GM18511 (cell line): ENCODE results near the gene LYPLA2.
A peak's percentile ranks its signal among the peaks of the same experiment; 100 is the strongest.
"Not testable (repeated sequence)": the region's sequence is repeated elsewhere in the genome, so short reads cannot be mapped to it uniquely, and the experiment has no call there.

Source experiments
- ATAC-seq: cut with Tn5 transposase; IDR thresholded peaks from one replicate; pipeline ENCODE4 v1.9.1; 2021; ENCODE audit warnings: mild to moderate bottlenecking, moderate library complexity; ENCODE audit not compliant: unreplicated experiment

The LYPLA2 gene

DNA sequence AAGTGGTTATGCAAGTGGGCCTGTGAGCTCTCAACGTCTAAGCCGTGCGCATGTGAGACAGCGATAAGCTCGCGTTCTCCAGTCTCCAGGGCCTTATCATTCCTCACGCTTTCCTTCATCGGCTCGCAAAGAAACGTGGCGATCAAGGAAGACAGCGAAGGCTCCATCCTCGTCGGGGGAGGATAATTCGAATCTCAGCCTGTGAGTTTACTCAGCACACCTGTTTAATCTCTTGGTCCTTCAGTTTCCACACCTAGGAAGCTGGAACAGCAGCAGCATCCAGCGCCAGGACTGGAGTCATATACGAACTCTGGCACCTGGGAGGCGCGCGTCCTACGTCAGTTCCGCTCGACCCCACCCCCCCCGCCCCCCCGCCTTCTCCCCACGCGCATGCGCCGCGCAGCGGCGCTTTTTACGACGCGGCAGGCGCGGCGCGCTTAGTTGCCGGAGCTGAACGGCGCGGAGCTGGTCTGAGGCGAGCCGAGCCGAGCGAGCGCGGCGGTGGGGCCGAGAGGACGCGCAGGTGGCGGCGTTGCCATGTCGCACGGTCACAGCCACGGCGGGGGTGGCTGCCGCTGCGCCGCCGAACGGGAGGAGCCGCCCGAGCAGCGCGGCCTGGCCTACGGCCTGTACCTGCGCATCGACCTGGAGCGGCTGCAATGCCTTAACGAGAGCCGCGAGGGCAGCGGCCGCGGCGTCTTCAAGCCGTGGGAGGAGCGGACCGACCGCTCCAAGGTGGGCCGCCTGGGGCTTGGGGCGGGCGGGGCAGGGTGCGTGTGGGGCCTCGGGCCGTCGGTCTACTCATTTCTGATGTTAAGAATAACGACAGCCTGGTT, 12.7 kb upstream of the LYPLA2 start, which contains the start of gene PITHD1:
Gene PITHD1 (plus strand): TSS at position 440 of the 836 bp plus-strand sequence. CDS start 98 bp downstream, at position 538.
- peak; percentile 76 for ATAC-seq

DNA sequence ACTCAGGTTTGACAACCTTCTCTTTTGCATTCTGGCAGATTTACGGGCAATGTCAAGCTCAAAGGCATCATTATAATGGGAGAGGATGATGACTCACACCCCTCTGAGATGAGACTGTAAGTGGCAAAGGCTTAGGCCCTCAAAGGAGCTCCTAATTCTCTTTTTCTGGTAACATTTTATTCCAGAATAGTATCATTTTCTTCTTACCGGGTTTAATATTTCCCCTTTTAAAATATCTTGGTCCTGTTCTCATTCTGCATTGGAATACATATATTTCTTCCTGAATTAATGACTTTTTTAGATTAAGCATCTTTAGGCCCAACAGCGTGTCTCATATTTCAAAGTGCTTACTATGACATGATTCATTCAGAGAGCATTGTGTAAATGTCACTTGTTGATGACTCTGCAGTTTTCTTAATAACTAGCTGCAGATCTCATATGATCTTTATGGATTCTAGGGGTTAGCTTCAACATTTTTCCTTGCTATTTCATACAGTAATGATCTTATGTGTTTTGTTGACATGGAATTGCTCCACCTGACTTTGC, 11.0 kb upstream of the LYPLA2 start:
- ATAC-seq: no peak

DNA sequence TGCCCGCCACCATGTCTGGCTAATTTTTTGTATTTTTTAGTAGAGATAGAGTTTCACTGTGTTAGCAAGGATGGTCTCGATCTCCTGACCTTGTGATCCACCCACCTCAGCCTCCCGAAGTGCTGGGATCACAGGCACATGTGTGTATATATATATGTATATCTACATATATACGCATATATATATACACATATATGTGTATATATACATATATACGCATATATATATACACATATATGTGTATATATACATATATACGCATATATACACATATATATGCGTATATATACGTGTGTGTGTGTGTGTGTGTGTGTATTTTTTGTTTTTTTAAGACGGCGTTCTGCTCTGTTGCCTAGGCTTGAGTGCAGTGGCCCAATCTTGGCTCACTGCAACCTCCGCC, 7.8 kb upstream of the LYPLA2 start:
- not testable (repeated sequence) for ATAC-seq

DNA sequence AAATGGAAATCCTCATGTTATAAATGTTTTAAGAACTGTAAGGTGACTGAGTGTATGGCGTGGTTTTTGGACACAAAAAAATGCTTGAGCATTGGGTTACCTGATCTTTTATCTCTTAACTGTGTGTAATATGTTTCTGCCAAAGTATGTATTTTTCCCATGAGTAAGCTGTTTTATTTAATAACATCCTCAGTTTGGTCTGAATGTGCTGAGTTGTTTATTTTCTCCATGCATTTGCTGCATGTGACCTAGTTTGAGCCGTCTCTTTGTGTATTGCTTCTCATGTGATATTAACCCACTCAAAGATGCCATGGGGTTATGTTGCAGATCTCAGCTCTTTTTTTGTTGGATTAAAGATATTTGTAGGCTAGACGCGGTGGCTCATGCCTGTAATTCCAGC, 6.1 kb upstream of the LYPLA2 start:
- no peak for ATAC-seq

DNA sequence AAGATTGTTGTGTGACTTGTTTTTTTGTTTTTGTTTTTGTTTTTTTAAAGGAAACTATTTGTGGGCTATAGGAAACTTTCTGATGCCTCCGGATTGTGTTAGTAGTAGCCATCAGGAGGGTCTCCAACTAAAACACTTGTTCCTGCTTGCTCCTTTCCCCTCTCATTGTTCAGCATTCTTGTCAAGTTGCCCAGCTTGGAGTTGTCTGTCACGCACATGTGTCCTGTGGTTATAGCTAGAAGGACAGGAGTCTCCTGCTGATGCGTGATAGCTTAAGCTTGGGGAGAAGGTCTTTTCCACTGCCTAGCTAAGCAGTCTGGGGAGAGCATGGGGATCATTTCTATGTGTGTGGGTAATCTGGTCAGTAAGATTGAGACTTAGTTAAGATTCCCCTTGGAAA, 3.2 kb upstream of the LYPLA2 start:
- ATAC-seq: no peak

DNA sequence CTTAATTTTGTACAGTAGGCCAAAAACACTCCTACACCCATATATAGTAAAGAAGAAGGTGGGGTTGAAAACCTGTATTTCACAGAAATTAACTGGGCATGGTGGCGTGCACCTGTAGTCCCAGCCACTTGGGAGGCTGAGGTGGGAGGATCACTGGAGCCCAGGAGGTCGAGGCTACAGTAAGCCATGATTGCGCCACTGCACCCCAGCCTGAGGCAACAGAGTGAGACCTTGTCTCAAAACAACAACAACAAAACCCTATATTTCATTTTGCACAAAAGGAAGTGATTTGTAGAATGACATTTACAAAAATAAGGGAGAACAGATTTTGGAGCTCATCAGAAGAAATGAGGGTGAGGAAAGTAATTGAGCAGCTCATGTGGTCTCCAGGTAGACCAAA, 2.2 kb upstream of the LYPLA2 start:
- no peak for ATAC-seq

DNA sequence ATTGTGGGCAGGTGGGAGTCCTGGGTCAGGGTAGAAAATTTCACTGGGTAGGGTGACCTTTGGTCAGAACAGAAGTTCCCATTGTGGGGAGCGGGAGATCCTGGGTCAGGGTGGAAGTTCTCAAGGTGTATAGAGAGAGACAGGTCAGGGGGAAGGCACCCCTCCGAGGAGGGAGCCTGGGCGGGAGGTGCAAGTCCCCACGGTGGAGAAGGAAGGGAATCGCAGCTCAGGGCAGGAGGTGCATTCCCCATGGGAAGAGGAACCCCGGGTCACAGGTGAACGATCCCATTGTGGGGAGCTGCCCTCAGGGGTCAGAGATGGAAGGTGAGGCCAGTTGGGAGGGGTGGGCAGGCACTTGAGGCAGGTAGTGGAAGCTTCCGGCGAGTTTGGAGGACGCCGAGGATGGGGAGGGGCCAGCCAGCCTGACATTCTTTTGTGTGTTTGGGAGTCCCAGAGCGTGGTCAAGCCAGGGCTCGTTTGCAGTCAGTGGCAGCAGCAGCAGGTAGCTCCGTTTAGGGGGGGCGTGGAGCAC, 637 bp downstream of the LYPLA2 start:
- ATAC-seq: no peak

DNA sequence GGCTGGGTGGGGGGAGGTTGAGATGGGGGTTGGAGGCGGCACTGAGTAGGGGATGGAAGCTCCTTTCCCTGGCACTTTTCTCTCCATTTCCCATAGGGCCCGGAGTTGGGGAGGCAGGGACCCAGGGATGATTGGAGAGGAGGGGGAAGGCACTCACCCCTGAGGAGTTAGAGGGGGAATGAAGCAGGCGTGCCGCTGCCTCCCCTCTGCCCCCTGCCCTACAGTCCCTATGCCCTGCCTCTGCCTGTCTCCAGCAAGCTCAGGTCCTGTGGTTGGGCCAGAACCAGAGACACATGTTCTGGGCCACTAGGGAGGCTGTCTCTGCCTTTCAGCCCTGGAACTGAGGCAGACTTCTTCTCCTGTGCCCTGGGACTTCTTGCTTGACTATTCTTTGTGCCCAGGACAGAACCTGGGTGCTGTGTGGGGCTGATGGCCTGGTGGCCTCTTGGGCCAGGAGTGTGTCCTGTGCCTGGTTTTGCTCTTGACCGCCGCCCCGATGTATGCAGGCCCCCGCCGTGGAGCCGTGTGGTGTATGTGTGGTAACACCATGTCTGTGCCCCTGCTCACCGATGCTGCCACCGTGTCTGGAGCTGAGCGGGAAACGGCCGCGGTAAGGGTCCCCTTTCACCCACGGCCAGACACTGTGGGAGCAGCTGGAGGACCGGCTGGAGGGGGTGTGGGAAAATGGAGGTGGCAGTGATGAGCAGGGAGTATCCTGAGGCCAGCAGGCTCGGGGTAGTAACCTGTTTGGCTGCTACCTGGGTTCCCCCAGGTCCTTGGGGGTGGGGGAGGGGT, 1.4 kb downstream of the LYPLA2 start:
- ATAC-seq: no peak

DNA sequence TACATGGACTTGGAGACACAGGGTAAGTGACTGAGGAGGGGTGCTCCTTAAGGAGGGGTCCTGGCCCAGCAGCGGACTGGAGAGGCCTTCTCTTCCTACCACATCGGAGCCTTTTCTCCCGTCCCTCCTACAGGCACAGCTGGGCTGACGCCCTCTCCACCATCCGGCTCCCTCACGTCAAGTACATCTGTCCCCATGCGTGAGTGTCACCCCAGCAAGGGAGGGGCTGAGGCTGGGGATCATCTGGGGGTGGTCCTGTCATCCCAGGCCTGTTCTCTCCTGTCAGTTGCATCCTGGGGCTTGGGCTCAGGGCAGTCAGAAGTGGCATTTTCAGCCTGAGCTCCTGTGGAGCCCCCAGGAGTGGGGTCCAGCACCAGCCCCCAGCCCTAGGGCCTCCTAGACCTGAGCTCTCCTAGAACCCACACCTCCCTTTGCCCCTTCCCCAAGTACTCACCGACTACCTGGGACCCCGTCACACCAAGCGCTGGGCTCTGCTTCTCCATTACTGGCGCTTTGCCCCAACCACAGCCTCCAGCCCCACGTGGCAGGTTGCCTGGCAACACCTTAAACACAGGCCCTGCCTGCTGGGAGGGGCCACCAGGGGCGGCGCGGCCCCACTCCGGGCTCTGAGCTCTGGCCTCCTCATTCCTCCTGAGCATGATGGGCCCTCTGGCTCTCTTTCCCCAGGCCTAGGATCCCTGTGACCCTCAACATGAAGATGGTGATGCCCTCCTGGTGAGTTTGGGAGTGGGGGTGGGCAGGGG, 2.3 kb downstream of the LYPLA2 start:
- ATAC-seq: no peak

DNA sequence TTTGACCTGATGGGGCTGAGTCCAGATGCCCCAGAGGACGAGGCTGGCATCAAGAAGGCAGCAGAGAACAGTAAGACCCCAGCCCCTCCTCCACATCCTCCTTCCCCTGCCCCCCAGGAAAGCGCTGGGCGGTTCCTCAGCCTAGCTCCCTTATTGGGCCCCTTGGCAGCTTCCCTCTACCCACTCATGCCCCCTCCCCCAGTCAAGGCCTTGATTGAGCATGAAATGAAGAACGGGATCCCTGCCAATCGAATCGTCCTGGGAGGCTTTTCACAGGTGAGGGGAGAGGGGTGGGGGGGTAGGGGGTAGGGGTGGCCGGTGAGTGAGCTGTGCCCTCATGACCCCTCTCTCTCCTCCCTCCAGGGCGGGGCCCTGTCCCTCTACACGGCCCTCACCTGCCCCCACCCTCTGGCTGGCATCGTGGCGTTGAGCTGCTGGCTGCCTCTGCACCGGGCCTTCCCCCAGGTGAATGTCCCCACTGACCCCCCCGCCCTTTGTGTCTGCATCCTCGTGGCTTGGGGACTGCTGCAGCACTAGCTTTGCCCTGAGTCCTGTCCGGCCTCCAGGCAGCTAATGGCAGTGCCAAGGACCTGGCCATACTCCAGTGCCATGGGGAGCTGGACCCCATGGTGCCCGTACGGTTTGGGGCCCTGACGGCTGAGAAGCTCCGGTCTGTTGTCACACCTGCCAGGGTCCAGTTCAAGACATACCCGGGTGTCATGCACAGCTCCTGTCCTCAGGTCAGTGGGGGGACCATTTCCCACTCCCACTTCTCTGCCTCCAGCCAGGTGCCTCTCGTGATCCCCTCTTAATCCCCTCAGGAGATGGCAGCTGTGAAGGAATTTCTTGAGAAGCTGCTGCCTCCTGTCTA, 3.2 kb downstream of the LYPLA2 start:
- no peak for ATAC-seq

DNA sequence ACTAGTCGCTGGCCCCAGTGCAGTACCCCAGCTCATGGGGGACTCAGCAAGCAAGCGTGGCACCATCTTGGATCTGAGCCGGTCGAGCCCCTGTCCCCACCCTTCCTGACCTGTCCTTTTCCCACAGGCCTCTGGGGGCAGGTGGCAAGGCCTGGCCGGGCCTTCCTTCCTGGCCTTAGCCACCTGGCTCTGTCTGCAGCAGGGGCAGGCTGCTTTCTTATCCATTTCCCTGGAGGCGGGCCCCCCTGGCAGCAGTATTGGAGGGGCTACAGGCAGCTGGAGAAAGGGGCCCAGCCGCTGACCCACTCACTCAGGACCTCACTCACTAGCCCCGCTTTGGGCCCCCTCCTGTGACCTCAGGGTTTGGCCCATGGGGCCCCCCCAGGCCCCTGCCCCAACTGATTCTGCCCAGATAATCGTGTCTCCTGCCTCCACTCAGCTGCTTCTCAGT, 3.8 kb downstream of the LYPLA2 start:
- not testable (repeated sequence) for ATAC-seq

DNA sequence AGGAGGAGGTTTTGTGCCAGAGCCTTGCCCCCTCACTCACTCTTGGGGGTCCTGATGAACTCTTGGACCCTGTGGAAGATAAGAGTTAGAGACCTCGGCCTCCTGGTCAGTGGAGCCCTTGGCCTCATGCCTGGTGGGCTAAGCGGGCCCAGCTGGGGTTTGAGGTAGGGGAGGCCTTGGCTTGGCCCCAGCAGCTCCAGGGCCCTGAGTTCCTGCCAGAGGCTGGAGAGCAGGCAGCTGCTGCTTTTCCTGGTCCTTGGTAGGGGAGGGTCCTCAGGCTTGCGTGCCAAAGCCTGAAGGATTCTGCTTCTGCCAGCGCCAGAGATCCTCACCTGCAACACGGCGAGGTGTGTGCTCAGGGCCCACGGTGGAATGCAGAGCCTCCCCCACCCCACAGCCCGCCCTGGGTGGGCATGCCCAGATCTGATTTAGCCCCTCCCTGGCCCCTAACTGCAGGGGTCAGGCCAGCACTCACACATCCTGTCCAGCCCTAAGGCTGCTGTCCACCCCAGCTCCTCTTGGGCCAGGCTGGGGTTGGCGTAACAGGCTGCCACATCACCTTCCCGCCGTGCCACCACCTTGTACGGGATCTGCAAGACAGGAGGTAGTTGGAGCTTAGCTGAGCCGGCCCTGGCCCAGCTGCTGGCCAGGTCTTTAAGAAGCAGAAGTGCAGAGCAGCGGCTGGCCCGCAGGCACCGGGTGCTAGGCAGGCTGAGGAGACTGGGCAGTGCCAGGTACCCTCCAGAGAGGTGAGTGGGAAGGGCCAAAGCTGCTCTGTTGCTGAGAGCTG, 4.9 kb downstream of the LYPLA2 start:
- no peak for ATAC-seq

DNA sequence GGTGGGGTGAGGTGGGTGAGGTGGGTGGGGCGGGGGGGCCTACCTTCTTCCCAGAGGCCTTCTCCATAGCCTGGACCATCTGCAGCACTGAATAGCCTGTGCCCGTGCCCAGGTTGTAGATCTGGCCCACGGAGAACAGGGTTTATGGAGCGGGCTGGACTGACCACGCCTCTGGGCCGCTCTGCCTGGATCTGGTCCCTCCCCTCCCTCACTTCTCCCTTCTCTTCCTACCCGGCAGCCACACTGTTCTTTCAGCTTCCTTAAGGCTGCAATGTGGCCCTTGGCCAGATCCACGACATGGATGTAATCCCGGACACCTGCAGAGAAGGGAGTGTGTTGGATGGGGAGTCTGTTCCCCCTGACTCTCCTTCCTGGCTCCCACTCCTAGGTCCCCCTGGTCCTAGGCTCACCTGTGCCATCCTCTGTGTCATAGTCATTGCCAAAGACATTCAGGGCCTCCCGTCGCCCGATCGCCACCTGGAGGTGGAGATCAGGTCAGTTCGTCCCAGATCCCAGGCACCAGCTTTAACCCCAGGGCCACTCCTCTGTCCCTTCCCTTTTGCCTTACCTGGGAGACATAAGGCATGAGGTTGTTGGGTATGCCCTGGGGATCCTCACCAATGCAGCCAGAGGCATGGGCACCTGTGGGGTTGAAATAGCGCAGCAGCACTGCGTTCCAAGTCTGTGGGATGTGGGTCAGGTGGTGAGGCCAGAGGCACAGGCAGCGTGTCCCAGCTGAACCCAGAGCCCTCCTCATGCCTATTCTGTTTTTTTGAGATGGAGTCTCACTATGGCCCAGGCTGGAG, 5.7 kb downstream of the LYPLA2 start:
- ATAC-seq: no peak

DNA sequence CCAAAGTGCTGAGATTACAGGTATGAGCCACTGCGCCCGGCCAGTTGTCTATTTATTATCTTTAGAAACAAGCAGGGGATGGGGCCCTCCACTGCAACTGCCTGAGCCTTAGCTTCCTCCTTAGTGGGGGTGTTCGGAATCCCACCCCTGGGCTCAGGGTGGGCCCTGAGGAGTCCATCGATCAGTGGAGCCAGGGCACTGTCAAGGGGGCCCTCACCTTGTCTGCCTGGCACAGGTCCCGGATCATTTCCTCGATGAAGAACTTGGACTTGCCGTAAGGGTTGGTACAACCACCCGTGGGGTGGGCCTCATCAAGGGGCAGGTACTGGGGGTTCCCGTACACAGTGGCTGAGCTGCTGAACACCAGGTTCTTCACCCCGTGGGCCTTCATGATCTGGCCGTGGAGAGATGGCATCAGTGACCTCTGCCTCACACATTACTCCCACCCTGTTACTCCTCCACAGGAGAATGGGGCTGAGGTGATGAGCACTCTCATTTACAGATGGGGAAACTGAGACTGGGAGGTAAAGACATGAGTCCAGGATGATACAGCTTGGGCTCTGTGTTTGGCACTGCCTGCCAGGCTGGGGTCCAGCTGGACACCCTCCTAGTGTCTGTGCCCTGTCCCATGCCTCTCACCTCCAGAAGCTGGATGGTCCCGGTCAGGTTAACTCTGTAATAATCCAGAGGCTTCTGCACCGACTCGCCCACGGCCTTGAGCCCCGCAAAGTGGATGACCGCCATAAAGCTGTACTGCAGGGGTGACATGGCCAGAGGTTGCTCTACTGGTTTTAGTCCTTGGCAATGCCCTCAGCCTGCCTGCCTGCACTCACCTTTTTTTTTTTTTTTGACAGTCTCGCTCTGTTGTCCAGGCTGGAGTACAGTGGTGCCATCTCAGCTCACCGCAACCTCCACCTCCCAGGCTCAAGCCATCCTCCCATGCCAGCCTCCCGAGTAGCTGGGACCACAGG, 6.8 kb downstream of the LYPLA2 start:
- no peak for ATAC-seq

DNA sequence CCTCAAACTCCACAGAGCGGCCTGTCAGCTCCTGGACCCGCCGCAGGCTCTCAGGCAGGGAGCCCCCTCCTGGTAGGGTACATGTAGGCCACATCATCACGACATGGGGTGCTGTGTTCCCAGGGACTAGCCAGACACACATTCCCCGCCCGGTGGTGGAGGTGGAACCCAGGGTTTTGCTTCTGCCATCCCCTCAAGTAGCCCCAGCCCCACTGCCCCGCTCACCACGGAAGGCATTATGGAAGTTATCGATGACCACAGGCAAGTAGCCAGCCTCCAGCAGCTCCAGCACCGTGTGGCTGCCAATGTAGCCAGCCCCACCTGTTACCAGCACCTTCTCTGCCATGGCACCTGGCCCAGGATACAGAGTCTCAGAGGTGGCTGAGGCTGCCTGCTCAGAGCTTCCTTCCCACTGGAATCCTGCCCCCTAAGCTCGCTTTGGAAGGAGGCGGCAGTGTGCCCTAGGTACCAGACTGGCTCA, 7.8 kb downstream of the LYPLA2 start:
- no peak for ATAC-seq

DNA sequence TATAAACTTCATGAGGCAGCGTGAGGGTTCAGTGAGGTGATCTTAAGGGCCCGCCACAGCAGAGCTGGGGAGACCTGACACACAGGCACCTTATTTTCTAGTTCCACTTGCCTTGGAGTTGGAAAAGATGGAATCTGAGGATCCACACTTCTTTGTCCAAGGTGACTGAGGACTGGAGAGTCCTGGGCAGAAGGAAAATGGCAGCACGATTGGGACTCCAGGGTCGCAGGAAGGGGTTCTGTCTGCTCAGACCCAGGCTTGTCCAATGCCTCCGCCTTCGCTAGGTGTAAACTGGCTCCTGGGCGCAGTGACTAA, 8.3 kb downstream of the LYPLA2 start:
- no peak for ATAC-seq
